PC-9 (cell line): ENCODE results near the gene HAUS6.

Experiments used
- EZH2 ChIP-seq: fragments of 200-600 bp; sonication (generic); IDR thresholded peaks from 2 replicates; pipeline ENCODE4 v1.8.0; 2017; ENCODE audit warnings: antibody characterized with exemption, low read depth
- TF ChIP-seq, protein P1 (sequence below): fragments of 200-600 bp; sonication (generic); conservative IDR thresholded peaks from 2 replicates; pipeline ENCODE4 v1.6.1; 2017; ENCODE audit warnings: mixed run types, antibody characterized with exemption, mild to moderate bottlenecking, moderate library complexity

DNA sequence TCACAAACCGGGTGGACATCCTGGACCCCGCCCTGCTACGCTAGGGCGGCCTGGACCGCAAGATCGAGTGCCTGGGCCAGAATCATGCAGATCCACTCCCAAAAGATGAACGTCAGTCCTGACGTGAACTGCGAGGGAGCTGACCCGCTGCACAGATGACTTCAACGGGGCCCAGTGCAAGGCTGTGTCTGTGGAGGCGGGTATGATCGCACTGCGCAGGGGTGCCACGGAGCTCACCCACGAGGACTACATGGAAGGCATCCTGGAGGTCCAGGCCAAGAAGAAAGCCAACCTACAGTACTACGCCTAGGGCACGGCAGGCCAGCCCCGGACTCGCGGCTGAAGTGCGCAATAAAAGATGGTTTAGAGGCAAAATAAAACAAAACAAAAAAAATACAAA, 74.9 kb downstream of the HAUS6 start:
- TF ChIP-seq, protein P1, sequence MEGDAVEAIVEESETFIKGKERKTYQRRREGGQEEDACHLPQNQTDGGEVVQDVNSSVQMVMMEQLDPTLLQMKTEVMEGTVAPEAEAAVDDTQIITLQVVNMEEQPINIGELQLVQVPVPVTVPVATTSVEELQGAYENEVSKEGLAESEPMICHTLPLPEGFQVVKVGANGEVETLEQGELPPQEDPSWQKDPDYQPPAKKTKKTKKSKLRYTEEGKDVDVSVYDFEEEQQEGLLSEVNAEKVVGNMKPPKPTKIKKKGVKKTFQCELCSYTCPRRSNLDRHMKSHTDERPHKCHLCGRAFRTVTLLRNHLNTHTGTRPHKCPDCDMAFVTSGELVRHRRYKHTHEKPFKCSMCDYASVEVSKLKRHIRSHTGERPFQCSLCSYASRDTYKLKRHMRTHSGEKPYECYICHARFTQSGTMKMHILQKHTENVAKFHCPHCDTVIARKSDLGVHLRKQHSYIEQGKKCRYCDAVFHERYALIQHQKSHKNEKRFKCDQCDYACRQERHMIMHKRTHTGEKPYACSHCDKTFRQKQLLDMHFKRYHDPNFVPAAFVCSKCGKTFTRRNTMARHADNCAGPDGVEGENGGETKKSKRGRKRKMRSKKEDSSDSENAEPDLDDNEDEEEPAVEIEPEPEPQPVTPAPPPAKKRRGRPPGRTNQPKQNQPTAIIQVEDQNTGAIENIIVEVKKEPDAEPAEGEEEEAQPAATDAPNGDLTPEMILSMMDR: no peak
- no peak for TF ChIP-seq EZH2
